ENCODE results near the gene TNS1.

Gene TNS1

DNA sequence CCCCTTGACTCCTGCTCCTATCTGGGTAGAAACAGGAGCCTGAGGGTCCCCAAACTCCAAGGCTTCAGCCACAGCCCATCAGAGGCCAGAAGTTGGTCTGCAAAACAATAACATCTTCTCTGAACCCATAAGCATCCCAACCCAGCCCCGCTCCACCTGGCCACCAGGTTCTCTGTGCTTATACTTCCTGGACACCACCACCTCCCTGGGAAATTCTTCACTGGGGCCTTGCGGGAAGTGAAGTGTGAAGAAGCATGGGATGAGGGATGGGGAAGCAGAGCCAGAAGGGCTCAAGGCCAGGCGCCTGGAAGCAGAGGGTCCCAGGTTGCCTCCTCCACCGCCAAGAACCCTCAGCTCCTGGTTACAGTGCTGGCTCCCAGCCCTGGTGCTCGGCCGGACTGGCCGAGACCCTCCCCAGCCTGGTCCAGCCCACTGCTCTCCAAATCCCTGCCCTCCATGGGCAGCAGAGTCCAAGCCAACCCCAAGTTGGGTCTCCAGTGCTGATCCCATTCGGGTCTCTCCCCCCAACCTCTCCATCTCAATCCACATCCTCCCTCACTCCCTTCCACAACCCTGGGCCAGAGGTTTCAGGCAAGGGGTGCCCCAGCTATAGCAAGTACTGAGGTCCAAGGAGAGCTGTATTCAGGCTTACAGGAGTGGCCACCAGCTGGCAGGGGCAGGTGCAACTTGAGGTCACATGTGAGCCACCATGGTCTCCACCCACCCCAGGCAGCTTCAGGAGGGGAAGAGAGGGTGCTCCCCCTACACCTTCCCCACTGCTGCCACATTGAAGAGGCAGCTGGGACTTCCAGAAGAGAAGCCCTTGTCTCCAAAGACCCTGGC lies 60.7 kb downstream of the TNS1 start:
- FAIRE-seq: no peak

DNA sequence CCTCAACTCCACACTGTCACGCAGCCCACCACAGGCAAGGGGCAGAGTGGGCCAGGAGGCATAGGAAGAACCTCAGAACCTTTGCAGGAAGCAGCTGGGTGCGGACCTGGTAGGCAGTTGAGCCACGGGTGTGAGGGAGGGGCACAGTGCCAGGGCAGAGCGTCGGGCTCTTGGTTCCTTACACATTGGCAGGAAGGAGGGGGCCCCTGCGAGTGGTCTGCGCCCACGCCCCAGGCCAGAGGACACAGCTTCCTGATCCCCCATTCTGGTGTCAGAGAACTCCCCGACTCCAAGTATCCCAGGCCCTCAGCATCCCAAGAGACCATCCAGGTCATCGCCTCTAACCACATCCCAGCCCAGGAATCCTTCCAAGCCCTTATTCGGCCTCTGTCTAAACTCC lies 61.5 kb downstream of the TNS1 start:
- no peak for FAIRE-seq

DNA sequence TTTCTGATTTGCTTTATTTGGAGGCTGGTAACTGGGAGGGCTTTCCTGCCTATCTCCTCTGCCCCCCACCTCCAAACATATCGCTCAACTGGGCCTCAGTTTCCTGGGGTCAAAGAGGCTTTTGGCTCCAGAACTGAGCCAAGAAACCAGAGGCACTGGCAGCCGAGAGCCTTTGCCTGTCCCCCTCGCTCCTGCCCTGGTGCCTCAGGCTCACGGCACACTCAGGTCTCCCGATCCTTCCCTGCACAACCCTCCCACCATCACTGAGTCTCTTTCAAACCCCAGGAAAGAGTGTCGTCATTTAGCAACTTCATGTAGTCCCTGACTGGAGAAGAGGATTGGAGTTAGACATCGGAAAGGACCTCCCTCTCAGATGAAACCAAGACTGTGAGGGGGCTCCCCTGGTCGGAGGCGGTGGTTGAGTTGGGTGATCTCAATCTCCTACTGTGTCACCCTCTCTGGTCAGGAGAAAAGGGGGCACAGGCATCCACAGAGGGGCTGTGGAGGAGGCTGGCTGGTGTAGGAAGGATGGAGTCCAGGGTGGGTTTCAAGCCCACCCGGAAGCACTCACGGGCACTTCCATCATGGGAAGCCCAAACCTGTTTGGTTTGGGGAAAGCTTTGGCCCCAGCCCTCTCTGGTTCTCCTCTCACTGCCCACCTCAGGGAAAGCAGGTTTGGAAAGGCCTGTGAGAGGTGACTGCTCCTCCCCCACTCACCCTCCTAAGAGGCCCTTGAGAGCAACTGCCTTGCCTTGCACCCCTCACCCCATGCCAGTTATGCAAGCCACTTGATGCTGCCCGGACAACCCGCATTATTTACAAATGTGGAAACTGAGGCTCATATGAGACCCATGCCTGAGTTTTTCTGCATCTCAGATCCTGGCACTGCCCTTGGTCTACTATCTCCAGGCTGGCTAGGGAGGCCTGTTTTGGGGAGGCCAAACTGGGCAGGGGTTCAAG lies 62.3 kb downstream of the TNS1 start:
- FAIRE-seq: no peak

DNA sequence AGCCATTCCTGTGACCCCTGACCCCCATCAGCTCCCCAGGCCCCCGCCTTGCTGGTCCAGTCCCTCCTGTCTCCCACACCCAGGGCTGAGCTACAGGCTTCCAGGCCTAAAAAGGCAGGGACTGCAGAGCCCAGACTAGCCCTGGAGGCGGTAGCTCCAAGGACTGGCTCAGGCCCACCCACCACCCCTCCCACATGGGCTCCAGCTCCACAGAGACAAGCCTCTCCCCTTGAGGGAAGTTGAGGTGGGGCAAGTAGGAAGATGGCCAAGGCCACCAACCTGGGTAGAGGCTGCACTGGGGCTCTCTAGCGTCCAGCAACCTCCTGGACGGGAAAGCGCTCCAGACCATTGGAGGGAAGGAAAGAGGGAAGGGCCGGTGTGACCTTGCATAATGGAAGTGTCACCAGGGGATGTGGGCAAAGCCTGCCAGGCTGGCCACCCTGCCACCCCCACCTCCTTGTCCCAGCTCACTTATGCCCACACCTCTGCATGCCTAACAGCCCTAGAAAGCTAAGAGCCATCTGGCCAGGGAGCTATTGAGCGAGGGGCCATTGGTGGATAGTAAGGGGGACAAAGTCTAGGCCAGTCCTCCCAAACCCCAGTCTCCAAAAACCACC lies 63.1 kb downstream of the TNS1 start:
- no peak for FAIRE-seq

DNA sequence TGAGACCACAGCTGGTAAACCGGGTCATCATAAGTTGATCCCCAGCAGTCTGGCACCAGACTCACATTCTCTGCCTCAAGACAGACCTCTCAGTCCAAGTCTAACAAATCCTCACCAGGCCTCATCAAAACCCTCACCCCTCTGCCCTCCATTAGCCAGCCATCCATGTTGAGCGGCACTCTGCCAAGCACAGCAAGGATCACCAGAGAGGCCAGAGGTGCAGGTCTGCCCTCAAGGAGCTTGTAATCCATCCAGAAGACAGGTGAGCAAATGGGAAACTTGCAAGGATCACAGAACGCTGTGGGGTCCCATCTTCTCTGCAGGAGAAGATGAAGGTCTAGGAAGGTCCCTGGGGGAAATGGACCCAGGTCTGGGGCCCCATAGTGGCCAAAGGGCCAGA lies 63.6 kb downstream of the TNS1 start:
- no peak for FAIRE-seq

DNA sequence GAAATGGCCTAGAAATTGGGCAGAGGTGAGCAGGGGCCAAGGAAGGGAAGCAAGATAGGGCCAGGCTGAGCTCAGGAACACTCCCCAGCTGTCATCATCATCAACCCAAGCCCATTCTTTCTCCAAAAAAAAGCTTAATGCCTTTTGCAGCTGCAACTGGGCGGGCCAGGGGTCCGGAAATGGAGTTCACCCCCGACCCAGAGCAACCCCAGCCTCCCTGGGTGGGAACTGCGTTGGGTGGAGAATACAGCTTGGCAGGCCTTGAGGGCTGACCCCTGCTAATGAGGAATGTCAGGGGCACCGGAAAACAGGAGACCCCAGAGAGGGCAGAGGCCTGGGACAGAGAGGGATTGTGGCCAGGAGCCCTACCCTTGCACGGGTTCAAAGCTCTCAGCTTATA lies 64.8 kb downstream of the TNS1 start:
- FAIRE-seq: no peak

DNA sequence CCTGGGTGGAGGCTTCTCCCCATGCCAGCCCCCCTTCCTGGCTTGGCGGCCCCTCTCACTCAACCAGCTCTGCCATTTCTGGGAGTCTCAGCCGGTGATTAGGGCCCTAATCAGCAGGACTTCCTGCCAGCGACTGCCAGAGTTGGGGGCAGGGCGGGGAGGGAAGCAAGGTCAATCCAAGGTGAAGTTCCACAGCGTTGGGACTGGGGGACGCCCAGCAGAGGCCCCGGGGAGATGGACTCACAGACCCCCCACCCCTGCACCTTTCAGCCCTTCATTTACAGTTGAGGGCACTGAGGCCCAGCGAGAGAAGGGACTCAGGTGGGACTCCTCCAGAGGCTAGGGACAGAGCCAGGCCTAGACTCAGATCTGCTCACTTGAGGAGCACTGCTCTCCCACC lies 65.3 kb downstream of the TNS1 start:
- no peak for FAIRE-seq

DNA sequence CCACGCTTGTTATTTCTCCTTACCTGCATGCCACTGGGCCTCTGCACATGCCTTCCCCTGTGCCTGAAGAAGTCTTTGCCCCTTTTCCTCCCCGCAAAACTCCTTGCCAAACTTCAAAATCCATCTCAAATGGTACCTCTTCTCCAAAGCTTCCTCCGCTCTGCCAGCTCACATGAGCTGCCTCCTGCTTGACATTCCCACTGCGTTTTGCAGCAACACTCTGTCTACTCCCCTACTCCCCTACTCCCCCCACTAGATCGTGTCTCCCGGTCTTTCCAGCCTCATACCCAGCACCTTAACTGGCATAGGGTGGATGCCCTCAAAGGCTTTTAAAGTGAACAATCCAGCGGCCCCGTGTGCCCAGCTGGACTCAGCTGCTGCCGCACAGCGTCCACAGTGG lies 65.8 kb downstream of the TNS1 start:
- FAIRE-seq: no peak

DNA sequence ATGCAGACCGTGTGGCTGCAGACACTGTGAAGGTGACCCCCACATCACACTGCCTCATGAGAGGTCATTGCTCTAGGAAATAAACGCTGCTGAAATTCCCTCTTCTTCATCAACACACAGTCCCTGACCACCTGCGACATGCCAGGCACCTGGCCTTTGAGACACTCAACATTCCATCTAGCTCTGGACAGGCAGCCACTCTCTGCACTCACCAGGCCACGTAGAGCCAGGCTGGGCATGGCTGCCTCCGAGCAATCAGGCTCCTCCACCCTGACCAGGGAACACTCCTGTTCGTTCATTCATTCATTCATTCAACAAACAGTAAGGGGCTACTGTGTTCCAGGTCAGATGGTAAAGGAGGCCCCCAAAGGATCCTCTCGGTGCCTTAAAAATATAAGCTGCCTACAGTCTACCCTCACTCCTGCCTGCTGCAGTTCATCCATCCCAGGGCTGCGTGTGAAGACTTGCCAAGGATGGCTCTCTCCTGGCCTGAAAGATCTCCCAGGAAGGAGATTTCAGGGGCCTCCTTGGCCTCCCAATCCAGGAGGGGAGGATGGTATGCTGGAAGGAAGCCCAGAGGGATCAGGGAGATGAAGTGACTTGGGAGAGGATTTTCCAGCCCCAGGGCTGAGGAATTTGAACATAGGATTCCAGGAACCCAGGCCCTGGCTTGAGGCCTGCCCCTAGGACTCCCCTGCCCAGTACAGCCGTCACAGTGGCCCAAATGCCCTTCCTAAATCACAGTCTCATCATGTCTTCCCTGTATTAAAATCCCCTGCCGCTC lies 66.7 kb downstream of the TNS1 start:
- FAIRE-seq: no peak

DNA sequence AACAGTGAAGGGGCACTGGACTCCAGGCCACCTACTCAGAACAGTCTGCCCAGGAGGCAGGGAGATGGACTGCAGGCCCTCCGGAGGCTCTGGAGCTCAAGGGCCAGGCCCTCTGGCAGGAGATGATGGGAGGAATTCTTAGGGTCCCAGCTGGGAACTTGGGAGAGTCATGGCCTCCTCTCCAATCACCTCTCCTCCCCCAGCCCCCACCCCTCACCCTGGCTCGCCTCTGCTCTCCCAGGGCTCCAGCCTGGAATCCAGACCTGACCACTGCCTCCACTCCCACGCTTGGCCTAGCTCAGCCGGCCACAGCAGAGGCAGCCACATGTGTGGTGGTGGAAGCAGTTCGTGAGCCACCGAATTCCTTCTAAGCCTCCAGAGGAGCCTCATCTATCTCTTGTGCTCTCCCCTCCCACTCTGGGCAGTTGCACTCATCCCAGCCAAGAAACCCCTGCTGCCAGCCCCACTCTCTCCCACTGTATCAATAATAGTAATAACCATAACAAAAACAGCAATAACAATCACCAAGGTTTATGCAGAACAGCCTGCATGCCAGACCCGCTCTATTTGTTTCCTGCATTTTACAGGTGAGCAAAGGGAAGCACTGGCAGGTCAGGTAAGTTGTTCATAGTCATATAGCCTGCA lies 67.4 kb downstream of the TNS1 start:
- FAIRE-seq: no peak

DNA sequence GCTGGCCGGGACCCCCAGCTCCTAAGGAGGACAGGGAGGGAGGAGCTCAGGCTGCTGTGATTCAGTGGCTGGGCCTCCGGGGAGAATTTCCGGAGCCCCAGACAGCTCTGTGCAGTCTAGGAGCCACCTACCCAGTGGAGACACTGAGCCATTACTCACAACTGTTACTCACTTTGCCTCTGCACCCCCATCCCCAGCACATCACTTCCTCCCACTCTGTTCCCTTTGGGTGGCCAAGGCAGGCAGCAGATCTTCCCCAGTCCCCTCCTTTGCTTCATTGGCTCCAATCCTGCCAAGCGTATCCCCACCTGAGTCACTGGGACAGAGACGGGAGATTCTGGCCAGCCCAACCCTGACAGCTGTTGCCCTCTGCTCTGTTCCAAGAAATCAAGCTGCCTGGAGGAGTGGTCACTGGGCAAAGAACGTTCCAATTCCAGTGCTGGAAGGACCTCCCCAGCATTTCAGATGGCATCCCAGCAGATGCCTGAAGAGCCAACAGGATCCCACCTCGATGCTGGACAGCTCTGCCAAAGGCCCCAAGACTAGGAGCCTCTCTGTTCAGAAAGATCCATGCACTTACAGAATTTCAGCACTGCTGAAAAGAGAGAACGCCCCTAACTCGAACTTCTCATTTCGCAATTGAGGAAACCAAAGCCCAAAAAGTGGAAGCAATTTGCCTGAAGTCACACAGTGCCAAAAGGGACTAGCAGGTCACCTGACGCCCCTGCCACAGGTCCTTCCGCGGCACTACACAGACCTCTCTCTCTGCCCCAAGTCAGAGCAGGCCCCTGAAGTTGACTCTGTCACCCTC lies 68.3 kb downstream of the TNS1 start:
- FAIRE-seq: no peak

DNA sequence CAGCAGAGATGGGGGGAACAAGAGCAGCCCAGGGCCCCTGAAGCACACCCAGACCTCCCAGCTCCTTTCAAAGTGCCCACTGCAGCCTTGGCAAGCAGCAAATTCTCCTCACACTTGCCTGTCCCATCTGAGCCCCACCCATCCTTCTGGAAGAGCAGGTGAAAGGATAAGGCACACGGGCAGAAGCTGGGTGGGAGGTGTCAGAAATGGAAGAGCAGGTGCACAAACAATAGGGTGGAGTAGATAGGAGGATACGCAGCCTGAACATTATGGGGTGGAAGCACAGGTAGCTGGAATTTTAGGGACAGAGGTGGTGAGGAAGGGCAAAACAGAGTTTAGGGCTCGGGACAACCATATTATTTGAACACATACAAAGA lies 69.2 kb downstream of the TNS1 start:
- FAIRE-seq: no peak

DNA sequence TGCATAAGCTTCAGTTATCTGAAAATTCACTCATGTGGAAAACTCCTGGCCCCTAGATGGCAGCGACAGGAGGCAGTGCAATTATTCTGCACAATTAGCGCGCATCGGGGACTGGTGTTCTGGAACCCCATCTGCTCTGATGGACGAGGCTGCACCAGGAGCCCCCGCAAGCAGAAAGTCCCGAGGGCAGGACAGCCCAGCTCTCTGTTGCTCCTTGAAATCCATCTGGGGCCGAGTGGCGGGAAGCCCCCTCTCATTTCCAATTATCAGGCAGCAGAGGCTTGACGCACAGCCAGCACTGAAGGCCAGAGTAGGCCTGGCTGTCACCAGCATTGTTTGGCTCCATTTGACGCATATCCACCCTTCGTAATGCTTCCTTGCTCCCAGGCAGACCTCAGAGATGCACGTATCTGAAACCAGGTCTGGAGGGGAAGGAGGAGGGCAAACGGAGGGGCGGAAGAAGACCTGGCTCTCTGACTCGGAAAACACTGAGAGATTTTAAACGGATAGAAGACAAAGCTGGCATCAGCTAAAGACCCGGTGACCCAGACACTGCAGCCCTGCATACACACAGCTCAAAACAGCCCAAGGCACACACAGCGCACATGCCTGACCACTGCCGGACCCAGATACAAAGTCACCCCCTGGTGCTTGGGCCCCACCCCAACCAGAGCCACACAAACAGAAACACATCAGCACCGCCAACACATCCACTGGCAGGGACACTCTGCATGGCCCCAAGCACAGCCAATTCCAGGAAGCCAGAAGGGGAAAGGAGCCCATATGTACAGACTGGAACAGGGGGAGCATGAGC lies 69.8 kb downstream of the TNS1 start:
- no peak for FAIRE-seq

DNA sequence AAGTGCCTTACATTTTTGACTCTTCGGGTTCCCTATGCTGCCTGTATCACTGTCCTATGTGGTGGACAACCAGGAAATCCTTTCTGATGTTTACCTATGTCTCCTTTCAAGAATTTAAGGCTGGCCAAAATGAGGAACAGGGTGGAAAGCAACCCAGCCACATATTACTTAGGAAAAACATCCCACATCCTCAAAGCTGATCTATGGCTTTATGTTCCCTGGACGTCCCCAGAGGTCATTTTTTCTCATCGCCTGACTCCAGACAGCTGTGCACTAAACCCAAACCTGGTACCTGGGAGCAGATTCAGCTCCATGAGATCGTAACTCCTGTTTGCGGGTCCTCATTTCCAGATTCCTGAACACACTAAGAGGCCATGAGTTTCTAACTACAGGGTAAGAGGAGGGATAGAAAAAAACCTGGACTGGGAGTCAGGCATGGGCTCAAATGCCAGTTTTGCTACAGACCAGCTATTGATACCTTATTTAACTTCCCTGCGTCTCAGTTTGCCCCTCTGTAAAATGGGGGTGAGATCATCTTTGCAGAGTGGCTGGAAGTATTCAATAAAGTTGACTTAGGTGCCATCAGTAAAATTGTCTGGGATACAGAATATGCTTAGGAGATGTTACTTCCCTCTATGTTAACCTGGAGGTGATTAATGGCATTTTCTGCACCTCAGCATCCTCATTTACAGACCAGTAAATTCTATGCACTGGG lies 70.8 kb downstream of the TNS1 start:
- FAIRE-seq: no peak

DNA sequence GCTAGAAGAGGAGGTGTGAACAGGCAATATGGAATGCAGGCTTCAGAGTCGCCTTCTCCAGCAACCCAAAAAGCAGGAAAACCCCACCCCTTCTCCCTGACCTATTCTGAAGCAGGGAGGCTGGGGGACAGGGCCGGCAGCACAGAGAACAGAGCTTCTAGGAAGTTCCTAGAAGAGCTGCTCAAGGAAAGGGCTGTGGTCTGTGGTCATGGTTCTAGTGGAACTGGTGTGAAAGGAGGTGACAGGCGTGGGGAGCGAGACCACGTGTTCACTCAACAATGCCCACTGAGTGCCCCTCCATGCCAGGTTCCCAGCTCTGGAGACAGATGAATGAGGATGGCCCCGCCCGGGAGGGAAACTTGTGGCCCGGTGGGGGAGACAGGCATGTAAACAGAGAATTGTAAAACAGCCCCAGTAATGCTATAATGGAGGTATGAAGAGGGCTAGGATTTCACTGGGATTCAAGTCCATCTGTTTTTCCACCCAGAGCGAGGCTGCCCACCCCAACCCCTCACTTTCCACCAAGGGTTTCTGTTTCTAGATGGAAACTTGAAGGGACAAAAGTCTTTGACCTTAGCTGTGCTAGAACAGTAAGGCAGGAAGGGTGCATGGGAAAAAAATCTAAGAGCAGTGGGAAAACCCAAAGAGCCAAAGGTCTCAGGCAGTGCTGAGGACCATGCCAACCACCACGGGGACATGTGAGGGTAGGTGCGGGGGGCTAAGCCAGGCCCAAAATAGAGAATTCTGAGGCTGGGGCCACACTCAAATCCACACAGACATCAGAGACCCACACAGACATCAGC lies 71.8 kb downstream of the TNS1 start:
- FAIRE-seq: no peak

DNA sequence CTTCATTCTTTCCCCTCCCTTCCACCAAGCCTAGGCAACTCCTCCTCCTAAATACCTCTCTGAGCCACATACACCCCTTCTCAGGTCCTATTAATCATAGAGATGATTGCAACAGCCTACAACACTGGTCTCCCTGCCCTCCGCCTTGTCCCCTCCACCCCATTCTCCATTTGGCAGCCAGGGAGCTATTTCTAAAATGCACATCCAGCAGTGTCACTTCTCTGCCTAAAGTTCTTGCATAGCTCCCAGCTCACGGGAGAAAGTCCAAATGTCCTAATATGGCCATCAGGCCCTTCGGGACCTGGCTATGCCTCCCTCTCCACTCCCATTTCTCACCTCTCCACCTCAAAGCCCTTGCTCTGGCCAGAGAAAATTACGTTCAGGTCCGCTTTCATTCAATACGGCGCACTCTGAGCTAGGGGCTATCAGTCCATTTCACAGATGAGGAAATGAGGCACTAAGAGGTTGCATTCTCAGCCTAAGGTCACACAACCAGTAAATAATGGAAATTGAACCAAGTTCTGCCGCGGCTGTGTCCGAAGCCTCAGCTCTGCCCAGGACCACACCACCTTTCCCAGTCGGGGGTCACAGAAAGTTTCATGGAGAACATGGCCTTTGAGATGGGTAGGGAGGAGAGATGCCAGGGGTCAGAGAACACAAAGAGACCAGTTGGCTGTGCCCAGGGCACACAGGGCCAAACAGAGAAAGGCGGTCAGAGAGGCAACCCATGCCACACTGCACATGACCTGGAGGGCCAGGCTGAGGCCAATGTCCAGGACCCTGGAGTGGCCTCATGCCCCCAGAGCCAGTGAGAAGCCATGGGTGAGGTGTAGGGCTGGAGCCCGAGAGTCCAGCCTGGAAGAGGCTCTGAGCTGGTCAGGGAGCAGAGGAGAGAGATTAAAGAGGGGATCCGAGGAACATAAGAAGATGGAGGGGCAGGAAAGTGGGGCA lies 72.8 kb downstream of the TNS1 start:
- FAIRE-seq: no peak

DNA sequence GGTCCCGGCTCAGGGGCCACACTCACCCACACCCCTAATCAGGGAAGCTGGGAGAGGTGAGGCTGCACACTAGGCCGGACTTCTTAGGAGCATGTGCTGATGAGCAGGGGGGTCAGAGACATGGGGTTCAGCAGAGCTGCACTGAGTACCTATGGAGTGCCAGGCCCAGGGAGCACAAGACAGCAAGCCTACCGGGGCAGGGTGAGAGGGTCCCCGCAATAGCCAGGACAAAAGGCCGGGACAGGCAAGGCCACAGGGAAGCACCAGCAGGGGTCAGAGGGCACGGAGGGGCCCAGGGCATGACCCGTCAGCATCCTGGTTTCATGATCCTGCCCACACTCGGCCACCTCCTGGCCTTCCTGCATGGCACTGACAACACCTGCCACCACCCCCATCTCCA lies 73.5 kb downstream of the TNS1 start:
- FAIRE-seq: no peak
